ENCODE results near the gene PTPA. TPM values are rescaled to one million over a fixed set of nuclear protein-coding genes. Genes with fewer than 3 reads are reported as not detected.

PTPA gene
- total and polyA plus RNA-seq, 9 of the 15 experiments (the other 6 are each of a cell fraction or from before 2014, with no cell fraction given) = 1.7 to 121 (median 72.6) TPM

DNA sequence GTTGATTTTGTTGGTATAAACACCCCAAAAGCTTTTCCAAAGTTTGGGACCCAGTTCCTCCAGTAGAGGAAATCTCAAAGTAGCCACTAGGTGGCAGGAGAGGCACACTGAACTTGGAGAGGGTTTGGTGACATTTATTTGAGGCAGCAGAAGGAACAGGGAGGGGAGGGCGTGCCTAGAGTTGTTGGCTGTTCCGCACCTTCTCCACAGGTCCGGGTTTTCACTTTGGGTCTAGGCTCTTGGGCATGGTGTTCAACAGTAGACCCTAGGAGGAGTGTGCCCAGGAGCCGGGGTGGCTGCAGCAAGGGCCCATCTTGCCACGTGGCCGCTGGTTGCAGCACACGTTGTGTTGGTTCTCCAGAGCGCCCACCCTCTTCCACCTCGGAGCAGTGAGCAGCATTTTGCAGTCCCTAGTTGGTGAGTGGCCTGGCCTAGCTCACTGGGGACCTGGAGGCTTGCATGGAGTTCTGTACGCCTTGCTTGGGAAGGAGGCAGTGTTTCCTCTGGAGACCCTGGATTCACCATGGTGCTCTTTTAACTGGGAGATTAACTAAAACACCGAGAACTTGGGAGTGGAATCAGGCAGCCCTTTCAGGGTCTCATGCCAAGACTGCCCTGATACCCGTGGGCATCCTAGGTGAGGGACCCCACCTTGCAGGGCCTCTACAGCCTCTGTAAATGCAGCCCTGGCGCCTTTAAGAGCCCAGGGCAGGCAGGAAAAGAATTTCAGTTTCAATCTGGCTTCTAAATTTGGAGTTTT, 28.2 kb downstream of the PTPA start (continued):
- TF ChIP-seq MGA (IDR thresholded peaks at IDR 0.05) = peak; percentile 84
- no peak for TF ChIP-seq CBFA2T3 (IDR thresholded peaks at IDR 0.05)
- TF ChIP-seq ZNF12 (CRISPR knock-in tag; IDR thresholded peaks at IDR 0.05) = no peak
- TF ChIP-seq HEY1 (CRISPR knock-in tag; IDR thresholded peaks at IDR 0.05; ENCODE audit: borderline replicate concordance) = no peak
- TF ChIP-seq, protein P1, sequence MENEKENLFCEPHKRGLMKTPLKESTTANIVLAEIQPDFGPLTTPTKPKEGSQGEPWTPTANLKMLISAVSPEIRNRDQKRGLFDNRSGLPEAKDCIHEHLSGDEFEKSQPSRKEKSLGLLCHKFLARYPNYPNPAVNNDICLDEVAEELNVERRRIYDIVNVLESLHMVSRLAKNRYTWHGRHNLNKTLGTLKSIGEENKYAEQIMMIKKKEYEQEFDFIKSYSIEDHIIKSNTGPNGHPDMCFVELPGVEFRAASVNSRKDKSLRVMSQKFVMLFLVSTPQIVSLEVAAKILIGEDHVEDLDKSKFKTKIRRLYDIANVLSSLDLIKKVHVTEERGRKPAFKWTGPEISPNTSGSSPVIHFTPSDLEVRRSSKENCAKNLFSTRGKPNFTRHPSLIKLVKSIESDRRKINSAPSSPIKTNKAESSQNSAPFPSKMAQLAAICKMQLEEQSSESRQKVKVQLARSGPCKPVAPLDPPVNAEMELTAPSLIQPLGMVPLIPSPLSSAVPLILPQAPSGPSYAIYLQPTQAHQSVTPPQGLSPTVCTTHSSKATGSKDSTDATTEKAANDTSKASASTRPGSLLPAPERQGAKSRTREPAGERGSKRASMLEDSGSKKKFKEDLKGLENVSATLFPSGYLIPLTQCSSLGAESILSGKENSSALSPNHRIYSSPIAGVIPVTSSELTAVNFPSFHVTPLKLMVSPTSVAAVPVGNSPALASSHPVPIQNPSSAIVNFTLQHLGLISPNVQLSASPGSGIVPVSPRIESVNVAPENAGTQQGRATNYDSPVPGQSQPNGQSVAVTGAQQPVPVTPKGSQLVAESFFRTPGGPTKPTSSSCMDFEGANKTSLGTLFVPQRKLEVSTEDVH (IDR thresholded peaks at IDR 0.05; ENCODE audit: low read depth, partially characterized antibody) = no peak
- peak; percentile 82 for TF ChIP-seq MYC (IDR thresholded peaks at IDR 0.05; ENCODE audit: low read depth, low read length)
- peak; percentile 90; the same call in 1 of the 2 replicates for TF ChIP-seq MYC (CRISPR knock-in tag; IDR thresholded peaks at IDR 0.05; ENCODE audit: borderline replicate concordance, low read depth)
- no peak for TF ChIP-seq ZNF79 (CRISPR knock-in tag; IDR thresholded peaks at IDR 0.05; ENCODE audit: low read depth)
- TF ChIP-seq, protein P2, sequence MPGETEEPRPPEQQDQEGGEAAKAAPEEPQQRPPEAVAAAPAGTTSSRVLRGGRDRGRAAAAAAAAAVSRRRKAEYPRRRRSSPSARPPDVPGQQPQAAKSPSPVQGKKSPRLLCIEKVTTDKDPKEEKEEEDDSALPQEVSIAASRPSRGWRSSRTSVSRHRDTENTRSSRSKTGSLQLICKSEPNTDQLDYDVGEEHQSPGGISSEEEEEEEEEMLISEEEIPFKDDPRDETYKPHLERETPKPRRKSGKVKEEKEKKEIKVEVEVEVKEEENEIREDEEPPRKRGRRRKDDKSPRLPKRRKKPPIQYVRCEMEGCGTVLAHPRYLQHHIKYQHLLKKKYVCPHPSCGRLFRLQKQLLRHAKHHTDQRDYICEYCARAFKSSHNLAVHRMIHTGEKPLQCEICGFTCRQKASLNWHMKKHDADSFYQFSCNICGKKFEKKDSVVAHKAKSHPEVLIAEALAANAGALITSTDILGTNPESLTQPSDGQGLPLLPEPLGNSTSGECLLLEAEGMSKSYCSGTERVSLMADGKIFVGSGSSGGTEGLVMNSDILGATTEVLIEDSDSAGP (CRISPR knock-in tag; IDR thresholded peaks at IDR 0.05) = peak; percentile 85
- TF ChIP-seq, protein P3, sequence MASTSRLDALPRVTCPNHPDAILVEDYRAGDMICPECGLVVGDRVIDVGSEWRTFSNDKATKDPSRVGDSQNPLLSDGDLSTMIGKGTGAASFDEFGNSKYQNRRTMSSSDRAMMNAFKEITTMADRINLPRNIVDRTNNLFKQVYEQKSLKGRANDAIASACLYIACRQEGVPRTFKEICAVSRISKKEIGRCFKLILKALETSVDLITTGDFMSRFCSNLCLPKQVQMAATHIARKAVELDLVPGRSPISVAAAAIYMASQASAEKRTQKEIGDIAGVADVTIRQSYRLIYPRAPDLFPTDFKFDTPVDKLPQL (IDR thresholded peaks at IDR 0.05; ENCODE audit: extremely low read depth, insufficient read length) = no peak
